ENCODE data around the gene ARID1B. TPM values are rescaled to one million over a fixed set of nuclear protein-coding genes. Genes with fewer than 3 reads are reported as not detected.

ARID1B gene
- total RNA-seq, 4 donors from 2014 or later, result 70.5 to 135 (median 78.2) TPM

GRCh38 chr6:157068691-157069324 lies 291.6 kb downstream of the ARID1B start:
- no peak for TF ChIP-seq CTCF (IDR thresholded peaks at IDR 0.05)
- ATAC-seq (ENCODE audit: low FRiP score) (peak; percentile 62), DNase-seq (ENCODE audit: low spot score) (no peak)

- TF ChIP-seq CTCF (IDR thresholded peaks at IDR 0.05), result no peak
- ATAC-seq (ENCODE audit: low FRiP score), result no peak
- DNase-seq (ENCODE audit: low spot score), result no peak
These were observed 292.4 kb downstream of the ARID1B start for GRCh38 chr6:157069585-157069984.

GRCh38 chr6:157070403-157071107 lies 293.4 kb downstream of the ARID1B start:
- ATAC-seq (ENCODE audit: low FRiP score) (no peak), DNase-seq (ENCODE audit: low spot score) (no peak)
- no peak for TF ChIP-seq CTCF (IDR thresholded peaks at IDR 0.05)

DNA sequence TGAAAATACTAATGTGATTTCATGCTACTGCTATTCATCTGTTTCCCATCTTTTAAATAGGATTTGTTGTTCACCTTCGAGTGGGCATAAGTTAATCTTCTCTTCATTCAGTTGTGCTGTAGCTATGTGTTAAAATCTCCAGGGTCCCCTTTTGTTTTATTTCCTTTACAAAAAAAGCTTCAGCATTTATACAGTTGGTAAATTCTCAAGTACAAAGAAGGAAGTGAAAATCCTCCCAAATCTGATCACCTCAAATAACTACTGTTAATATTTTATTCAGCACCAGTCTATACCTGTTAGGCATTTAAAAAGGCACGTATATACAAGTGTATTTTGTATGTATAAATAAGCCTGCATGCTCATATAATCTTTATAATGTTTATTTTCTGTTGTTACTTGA lies 294.9 kb downstream of the ARID1B start:
- ATAC-seq (ENCODE audit: low FRiP score) (no peak), DNase-seq (ENCODE audit: low spot score) (no peak)
- no peak for TF ChIP-seq CTCF (IDR thresholded peaks at IDR 0.05)

DNA sequence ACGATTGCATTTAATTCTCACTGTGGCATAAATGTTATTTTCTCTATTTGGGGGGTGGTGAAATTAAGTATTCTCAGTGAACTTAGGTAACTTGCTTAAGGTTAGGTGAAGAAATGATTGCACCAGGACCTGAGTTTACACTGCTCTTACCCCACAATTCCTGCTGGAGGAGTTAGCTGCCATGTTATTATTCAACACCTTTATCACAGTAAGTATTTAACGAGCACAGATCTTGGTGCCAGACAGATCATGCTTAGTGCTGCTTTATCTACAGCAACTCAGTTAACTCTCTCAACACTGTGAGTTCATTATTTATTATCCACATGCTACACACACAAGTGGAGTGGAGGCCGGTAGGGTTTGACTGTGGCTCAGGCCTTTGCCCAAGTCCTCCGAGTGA lies 296.4 kb downstream of the ARID1B start:
- no peak for DNase-seq (ENCODE audit: low spot score)
- ATAC-seq (ENCODE audit: low FRiP score), result peak; percentile 43
- no peak for TF ChIP-seq CTCF (IDR thresholded peaks at IDR 0.05)

DNA sequence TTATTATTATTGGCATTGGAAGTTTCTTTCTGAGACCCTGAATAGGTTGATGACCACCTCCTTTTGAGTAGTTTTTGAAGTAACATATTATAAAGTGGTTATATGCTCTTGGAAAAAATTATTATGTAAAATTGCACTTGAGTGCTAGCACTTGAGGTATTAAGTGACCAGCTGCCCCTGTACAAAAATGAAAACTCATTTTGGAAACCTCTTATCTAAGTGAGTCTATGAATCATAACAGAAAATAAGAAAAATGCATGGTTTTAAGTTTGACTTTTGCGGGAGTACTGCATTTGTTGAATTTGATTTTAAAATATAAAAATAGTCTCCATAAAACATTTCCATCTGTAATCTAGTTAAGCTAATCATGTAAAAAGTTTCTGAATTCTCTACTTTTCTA lies 297.8 kb downstream of the ARID1B start:
- TF ChIP-seq CTCF (IDR thresholded peaks at IDR 0.05), result no peak
- ATAC-seq (ENCODE audit: low FRiP score), result peak; percentile 24
- no peak for DNase-seq (ENCODE audit: low spot score)
